ENCODE data around the gene PCDHGA1. TPM values are rescaled to one million over a fixed set of nuclear protein-coding genes. Genes with fewer than 3 reads are reported as not detected.
"Not testable (repeated sequence)": the region's sequence is repeated elsewhere in the genome, so short reads cannot be mapped to it uniquely, and the experiment has no call there.

Gene PCDHGA1
- total RNA-seq, 1 experiment from 2014 or later = 0.63 TPM

- Histone ChIP-seq H3K14ac (ENCODE audit: insufficient read depth, low read length) (no peak overlapping the region), H2AK5ac (ENCODE audit: insufficient read length, low read length) (no peak overlapping the region), H4K5ac (ENCODE audit: insufficient read length, low read depth, low read length) (no peak overlapping the region), H2BK15ac (ENCODE audit: low read depth, low read length) (no peak overlapping the region), H3K79me1 (ENCODE audit: insufficient read depth, low read depth, low read length, poor library complexity, severe bottlenecking) (no peaks in the 10 kb centered on the region), H3K79me2 (ENCODE audit: insufficient read depth, low read length) (no peaks in the 10 kb centered on the region), H3K4me2 (ENCODE audit: insufficient read depth, insufficient read length, low read length) (no peak overlapping the region), H2BK20ac (ENCODE audit: low read depth, low read length, poor library complexity, severe bottlenecking) (no peak overlapping the region), H4K8ac (replicated peaks; ENCODE audit: insufficient read length, low read depth, low read length) (no peak overlapping the region), H3K18ac (ENCODE audit: insufficient read length, low read depth, low read length) (no peak overlapping the region), H2BK12ac (ENCODE audit: insufficient read length, low read depth, low read length) (no peak overlapping the region), H3K23ac (ENCODE audit: insufficient read length, low read depth, low read length) (no peak overlapping the region), H3K23me2 (ENCODE audit: insufficient read length, low read depth, low read length, poor library complexity, severe bottlenecking) (peaks cover 4% of the 10 kb centered on the region), H3K27me3 (ENCODE audit: insufficient read depth, low read length) (no peaks in the 10 kb centered on the region), H4K91ac (ENCODE audit: insufficient read length, low read depth, low read length) (no peak overlapping the region), H3K9ac (ENCODE audit: extremely low read depth, insufficient read length, low read length) (no peak overlapping the region), H4K20me1 (ENCODE audit: control insufficient read depth, insufficient read depth, insufficient read length) (no peaks in the 10 kb centered on the region), H3K56ac (ENCODE audit: insufficient read length, low read depth, low read length) (no peak overlapping the region), H2BK120ac (ENCODE audit: low read depth, low read length, poor library complexity, severe bottlenecking) (no peak overlapping the region), H3K27ac (ENCODE audit: insufficient read length, low read depth, low read length) (no peak overlapping the region), H2BK5ac (ENCODE audit: insufficient read length, low read length) (no peak overlapping the region), H3K9me3 (ENCODE audit: control insufficient read depth, low read depth, low read length) (peaks cover 12% of the 10 kb centered on the region), H3T11ph (ENCODE audit: low read length) (no peak overlapping the region), H3K4me1 (ENCODE audit: insufficient read depth, low read length) (no peaks in the 10 kb centered on the region), H3K4ac (ENCODE audit: low read depth, low read length) (no peak overlapping the region), H2AFZ (ENCODE audit: low read length) (no peak overlapping the region)
- peaks cover 4 to 9% of the 10 kb centered on the region in 2 experiments for H3K4me1 Mint-ChIP-seq
- H3K36me3 Mint-ChIP-seq (ENCODE audit: insufficient read depth in 1 of 3, low read depth in 3 of 3) = peaks cover 15 to 43% (median 21%) of the 10 kb centered on the region in 3 experiments
- H3K4me3 Mint-ChIP-seq = no peak overlapping the region
- H3K9me3 Mint-ChIP-seq = peaks cover 55 to 67% of the 10 kb centered on the region in 2 experiments
- H3K27me3 Mint-ChIP-seq (ENCODE audit: low read depth) = peaks cover 5% of the 10 kb centered on the region
- no peak overlapping the region for H3K27ac Mint-ChIP-seq
- WGBS (ENCODE audit: extremely low coverage, insufficient read length, low lambda C conversion rate) = no CpG with 5 or more reads among the region's 20 CpGs
- no peak for DNase-seq
- TF ChIP-seq CTCF (conservative IDR thresholded peaks at IDR 0.05) = peak; percentile 29; the same call in 2 of the 3 replicates
These were observed 15.0 kb downstream of the PCDHGA1 start for GRCh38 chr5:141345327-141345726.

- WGBS (ENCODE audit: extremely low coverage, insufficient read length, low lambda C conversion rate) = no CpG with 5 or more reads among the region's 35 CpGs
These were observed 15.7 kb downstream of the PCDHGA1 start for GRCh38 chr5:141346017-141346416.

More at GRCh38 chr5:141346017-141346416, 15.7 kb downstream of the PCDHGA1 start:
- not testable (repeated sequence) for H3K56ac ChIP-seq (ENCODE audit: insufficient read length, low read depth, low read length); H3K23ac ChIP-seq (ENCODE audit: insufficient read length, low read depth, low read length); H3K27me3 Mint-ChIP-seq (ENCODE audit: low read depth); H4K8ac ChIP-seq (replicated peaks; ENCODE audit: insufficient read length, low read depth, low read length); H3K14ac ChIP-seq (ENCODE audit: insufficient read depth, low read length); H3T11ph ChIP-seq (ENCODE audit: low read length); H3K27ac Mint-ChIP-seq; H3K4me2 ChIP-seq (ENCODE audit: insufficient read depth, insufficient read length, low read length); H2BK12ac ChIP-seq (ENCODE audit: insufficient read length, low read depth, low read length); H2BK120ac ChIP-seq (ENCODE audit: low read depth, low read length, poor library complexity, severe bottlenecking); H3K4me1 ChIP-seq (ENCODE audit: insufficient read depth, low read length); H3K27ac ChIP-seq (ENCODE audit: insufficient read length, low read depth, low read length); H3K23me2 ChIP-seq (ENCODE audit: insufficient read length, low read depth, low read length, poor library complexity, severe bottlenecking); H2BK5ac ChIP-seq (ENCODE audit: insufficient read length, low read length); H2BK20ac ChIP-seq (ENCODE audit: low read depth, low read length, poor library complexity, severe bottlenecking); H3K79me2 ChIP-seq (ENCODE audit: insufficient read depth, low read length); H3K18ac ChIP-seq (ENCODE audit: insufficient read length, low read depth, low read length); H2BK15ac ChIP-seq (ENCODE audit: low read depth, low read length); DNase-seq; H3K4me3 Mint-ChIP-seq; H2AFZ ChIP-seq (ENCODE audit: low read length); H4K91ac ChIP-seq (ENCODE audit: insufficient read length, low read depth, low read length); H2AK5ac ChIP-seq (ENCODE audit: insufficient read length, low read length); H3K9ac ChIP-seq (ENCODE audit: extremely low read depth, insufficient read length, low read length); H3K4ac ChIP-seq (ENCODE audit: low read depth, low read length); H3K79me1 ChIP-seq (ENCODE audit: insufficient read depth, low read depth, low read length, poor library complexity, severe bottlenecking); H4K5ac ChIP-seq (ENCODE audit: insufficient read length, low read depth, low read length); H4K20me1 ChIP-seq (ENCODE audit: control insufficient read depth, insufficient read depth, insufficient read length); H3K27me3 ChIP-seq (ENCODE audit: insufficient read depth, low read length)
- Mint-ChIP-seq H3K4me1 (peaks cover 6 to 11% of the 10 kb centered on the region in 2 experiments), H3K9me3 (peaks cover 55 to 70% of the 10 kb centered on the region in 2 experiments), H3K36me3 (ENCODE audit: insufficient read depth in 1 of 3, low read depth in 3 of 3) (peaks cover 14 to 45% (median 24%) of the 10 kb centered on the region in 3 experiments)
- peaks cover 13% of the 10 kb centered on the region for H3K9me3 ChIP-seq (ENCODE audit: control insufficient read depth, low read depth, low read length)
